GM12878 (cell line): ENCODE results near the gene WFDC12. TPM values are rescaled to one million over a fixed set of nuclear protein-coding genes. Genes with fewer than 3 reads are reported as not detected.

Experiments
- ATAC-seq: fragments of 200-7000 bp; cut with Tn5 transposase; 3 replicates; pipeline ENCODE4 v1.9.1; 2020; ENCODE audit warnings: mild to moderate bottlenecking, moderate library complexity
- BruUV-seq: library from RNA; stranded (reverse); fragments of 400-500 nt; replicated peaks from 2 replicates; lab custom pipeline; 2021; lab: Mats Ljungman, UMichigan
- CTCF ChIA-PET: fragments of 300-600 bp; sonication (Branson Sonifier 250); formaldehyde crosslinking; extraction: SDS; loops from one replicate; lab custom pipeline; 2021; ENCODE audit warnings: inconsistent platforms; lab: Yijun Ruan, JAX
- POLR2A ChIA-PET: fragments of 350-600 bp; formaldehyde crosslinking; extraction: SDS; loops from one replicate; lab custom pipeline; 2021; ENCODE audit warnings: inconsistent platforms; lab: Charles Lee
- RAD21 ChIA-PET: fragments of 300-600 bp; sonication (Branson Sonifier 250); formaldehyde crosslinking; loops from one replicate; lab custom pipeline; 2023; ENCODE audit warnings: antibody characterized with exemption; ENCODE audit not compliant: unreplicated experiment; lab: Charles Lee
- SMC1A ChIA-PET: fragments of 300-600 bp; sonication (Branson Sonifier 250); formaldehyde crosslinking; loops from one replicate; lab custom pipeline; 2023; ENCODE audit not compliant: unreplicated experiment, uncharacterized antibody; lab: Charles Lee
- DNase-seq: peaks from one replicate; pipeline ENCODE4 v3.0.0-alpha.2; 2011; ENCODE audit warnings: low read depth, low spot score
- FAIRE-seq: peaks from 3 replicates; lab custom pipeline; 2011; peaks lifted over from hg19 to GRCh38; lab: Jason Lieb, UNC
- H2AFZ ChIP-seq: 2 replicates; pipeline ENCODE4 v1.6.0; 2011; ENCODE audit warnings: low read depth, low read length, control low read depth; ENCODE audit not compliant: control insufficient read depth
- H3K27ac ChIP-seq: 2 replicates; pipeline ENCODE4 v1.5.1; 2011; ENCODE audit warnings: control low read depth; ENCODE audit not compliant: control insufficient read depth, insufficient read depth
- H3K27me3 ChIP-seq, 2 experiments: replicated peaks in 1 of 2; 2 replicates each; pipeline versions ENCODE4 v1.6.0 to v1.6.1; 2011; ENCODE audit warnings: low read length in 1 of 2; ENCODE audit not compliant: control insufficient read depth in 2 of 2, insufficient read depth in 2 of 2
- H3K36me3 ChIP-seq, 2 experiments: 2 replicates each; pipeline ENCODE4 v1.5.1; 2011; ENCODE audit warnings: low read length in 1 of 2; ENCODE audit not compliant: control insufficient read depth in 2 of 2, insufficient read depth in 2 of 2
- H3K4me1 ChIP-seq: 2 replicates; pipeline ENCODE4 v1.6.1; 2011; ENCODE audit warnings: mild to moderate bottlenecking, low read length, moderate library complexity, mixed read lengths; ENCODE audit not compliant: control insufficient read depth, insufficient read depth
- H3K4me2 ChIP-seq: 2 replicates; pipeline ENCODE4 v1.6.0; 2011; ENCODE audit warnings: control low read depth; ENCODE audit not compliant: control insufficient read depth, insufficient read depth
- H3K4me3 ChIP-seq: fragments of 200-600 bp; sonication (generic); 2 replicates; pipeline ENCODE4 v1.5.1; 2016
- H3K79me2 ChIP-seq: 2 replicates; pipeline ENCODE4 v1.6.0; 2011; ENCODE audit warnings: low read length; ENCODE audit not compliant: control insufficient read depth, insufficient read depth
- H3K9ac ChIP-seq: 2 replicates; pipeline ENCODE4 v1.8.0; 2011; ENCODE audit warnings: low read length, control low read depth, mixed read lengths; ENCODE audit not compliant: control insufficient read depth, insufficient read depth
- H3K9me3 ChIP-seq: replicated peaks from 3 replicates; pipeline ENCODE4 v1.5.1; 2011; ENCODE audit warnings: mild to moderate bottlenecking, low read length; ENCODE audit not compliant: control insufficient read depth, insufficient read depth
- H4K20me1 ChIP-seq: 2 replicates; pipeline ENCODE4 v1.6.0; 2011; ENCODE audit not compliant: control insufficient read depth, insufficient read depth
- CBFB ChIP-seq: IDR thresholded peaks from 2 replicates; pipeline ENCODE4 v1.6.1; 2016; ENCODE audit warnings: antibody characterized with exemption, low read depth
- KAT2A ChIP-seq: conservative IDR thresholded peaks from 2 replicates; pipeline ENCODE4 v1.6.1; 2011; ENCODE audit warnings: low read depth, low read length; ENCODE audit not compliant: control insufficient read depth
- KLF5 ChIP-seq: fragments of 450-650 bp; IDR thresholded peaks from 2 replicates; pipeline ENCODE4 v1.6.1; 2014; ENCODE audit warnings: mild to moderate bottlenecking; ENCODE audit not compliant: partially characterized antibody
- MEF2B ChIP-seq: fragments of 450-650 bp; IDR thresholded peaks from 2 replicates; pipeline ENCODE4 v1.6.1; 2018; ENCODE audit warnings: mild to moderate bottlenecking, moderate library complexity; ENCODE audit not compliant: partially characterized antibody, poor library complexity, severe bottlenecking
- NFYA ChIP-seq: IDR thresholded peaks from 2 replicates; pipeline ENCODE4 v1.6.1; 2011; ENCODE audit warnings: low read depth, mild to moderate bottlenecking, low read length, improper control_type of control experiment, borderline replicate concordance
- SIN3A ChIP-seq: IDR thresholded peaks from 2 replicates; pipeline ENCODE4 v1.6.1; 2012; ENCODE audit warnings: low read depth, low read length, improper control_type of control experiment
- TBL1XR1 ChIP-seq: IDR thresholded peaks from 2 replicates; pipeline ENCODE4 v1.6.1; 2012; ENCODE audit warnings: low read depth, low read length, improper control_type of control experiment
- WGBS: methylation state at CpG from one replicate; pipeline ENCODE4 v1.1.6; 2016; ENCODE audit warnings: low lambda C conversion rate; ENCODE audit not compliant: insufficient replicate concordance, insufficient coverage; ENCODE audit errors: missing lambda C conversion rate; 5-methylcytosine and 5-hydroxymethylcytosine counted together
- in situ Hi-C: fragments of 300-500 bp; cut with MboI; formaldehyde crosslinking; loops from 9 replicates; pipeline ENCODE4 v1.14.3; 2018; ENCODE audit warnings: mixed read lengths
- intact Hi-C: fragments of 100-400 bp; cut with micrococcal nuclease; formaldehyde crosslinking; loops from one replicate; pipeline ENCODE4 v1.14.2; 2022; ENCODE audit not compliant: unreplicated experiment
- polyA plus RNA-seq, 11 experiments: library from polyadenylated mRNA; depleted of rRNA in 4 of 11; unstranded in 6 of 11; stranded (reverse) in 5 of 11; fragments of >200 nt; fragmentation: Nextera tagmentation in 4 of 11; fragmentation: Illumina TruSeq in 1 of 11; extraction: Ambion mirVana in 4 of 11; extraction: Trizol in 1 of 11; gene quantifications; 1 replicate in 1 of 11; 2 replicates in 10 of 11; pipeline versions ENCODE4 v1.2.1 to v1.2.3, GENCODE V29; 2011 to 2016; ENCODE audit warnings: inconsistent platforms in 2 of 11, missing spikeins in 2 of 11, low read depth in 1 of 11
- total RNA-seq, 4 experiments: library from RNA; depleted of rRNA in 3 of 4; stranded (reverse); fragments of >200 nt in 3 of 4; fragmentation: Illumina TruSeq in 1 of 4; extraction: Trizol in 1 of 4; gene quantifications; 2 replicates each; pipeline versions ENCODE4 v1.2.1 to v1.2.3, GENCODE V29; 2013 to 2021
- TF ChIP-seq, protein P1 (sequence below): IDR thresholded peaks from 2 replicates; pipeline ENCODE4 v1.6.1; 2012; ENCODE audit warnings: mild to moderate bottlenecking, low read depth, low read length
- TF ChIP-seq, protein P2 (sequence below): fragments of 450-650 bp; IDR thresholded peaks from 2 replicates; pipeline ENCODE4 v1.6.1; 2018; ENCODE audit warnings: mild to moderate bottlenecking, low read depth, moderate library complexity; ENCODE audit not compliant: partially characterized antibody
- TF ChIP-seq, protein P3 (sequence below): IDR thresholded peaks from 2 replicates; pipeline ENCODE4 v1.6.1; 2012; ENCODE audit warnings: low read depth, low read length, improper control_type of control experiment

The WFDC12 gene
- total and polyA plus RNA-seq, 10 of the 15 experiments (the other 5 are each of a cell fraction or from before 2014, with no cell fraction given): not detected

DNA sequence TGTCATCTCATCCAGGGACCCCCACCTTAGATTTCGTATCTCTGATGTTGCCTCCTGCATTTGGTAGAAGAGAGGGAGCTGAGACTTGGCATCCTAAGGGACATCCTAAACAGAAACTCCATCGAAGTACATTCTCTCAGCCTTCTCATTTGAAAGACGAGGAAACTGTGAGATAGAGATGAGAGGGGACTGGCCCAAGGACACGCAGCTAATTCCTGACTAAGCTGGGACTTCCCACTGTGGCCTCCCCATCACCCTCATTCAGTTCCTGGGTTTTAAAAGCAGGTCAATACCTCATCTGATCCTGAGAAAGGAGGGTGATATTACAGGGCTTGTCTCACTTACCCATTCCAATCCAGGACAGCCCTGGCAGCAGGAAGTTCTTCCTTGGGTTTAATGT is 8.4 kb downstream of the WFDC12 start:
- ChIA-PET RAD21 (interaction anchor here (1.4 kb wide), 1 partner anchor 186 kb away, joined by 3 read pairs; no protein-coding TSS in a partner anchor), CTCF (interaction anchor here (0.9 to 6.8 kb wide), 6 partner anchors 9 to 178 kb away, joined by 3 to 44 read pairs (median 3); no protein-coding TSS in a partner anchor), POLR2A (no interaction called here), SMC1A (interaction anchor here (1.0 kb wide), 1 partner anchor 15 kb away, joined by 3 read pairs; no protein-coding TSS in a partner anchor)
- Histone ChIP-seq H2AFZ (no peak overlapping the region), H3K4me3 (no peak overlapping the region), H3K36me3 (no peaks in the 10 kb centered on the region), H3K79me2 (no peaks in the 10 kb centered on the region), H3K9me3 (no peaks in the 10 kb centered on the region), H3K27me3 (no peaks in the 10 kb centered on the region; a peak in 2 of 4 replicates), H3K9ac (no peak overlapping the region), H3K4me1 (no peaks in the 10 kb centered on the region), H4K20me1 (no peaks in the 10 kb centered on the region), H3K4me2 (peak overlapping the region; percentile 33; the same call in 1 of the 2 replicates), H3K27ac (no peak overlapping the region)
- in situ Hi-C loops (no loop called here), intact Hi-C loops (no loop called here)
- DNase-seq (no peak), ATAC-seq (peak; percentile 52), FAIRE-seq (no peak)
- no TSS peak for BruUV-seq
- WGBS: 0% methylated on average over 4 of the region's 4 CpGs
- TF ChIP-seq NFYA: no peak
- TF ChIP-seq CBFB: no peak
- TF ChIP-seq KLF5: no peak

DNA sequence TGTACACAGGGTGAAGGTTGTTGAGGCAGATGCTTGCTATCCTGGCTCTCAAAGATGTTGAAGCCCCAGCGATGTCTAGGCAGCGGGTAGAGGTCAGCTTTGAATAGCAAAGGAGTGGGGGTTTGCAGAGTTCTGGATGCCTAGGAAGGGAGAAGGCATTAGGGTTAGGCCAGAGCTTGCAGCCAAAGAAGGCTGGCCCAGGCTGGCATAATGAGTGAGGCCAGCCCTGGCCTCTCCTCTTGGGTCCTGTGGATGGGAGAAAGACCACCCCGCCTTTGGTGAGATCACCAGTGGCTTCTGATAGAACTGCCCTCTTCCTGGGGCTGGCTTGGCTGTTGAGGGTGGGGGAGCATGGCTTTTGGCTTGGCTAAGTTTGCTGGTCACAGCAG is 8.9 kb downstream of the WFDC12 start:
- Histone ChIP-seq H3K4me1 (no peaks in the 10 kb centered on the region), H3K4me3 (no peak overlapping the region), H3K9me3 (no peaks in the 10 kb centered on the region), H3K27me3 (no peaks in the 10 kb centered on the region; a peak in 1 of 4 replicates), H4K20me1 (no peaks in the 10 kb centered on the region), H3K4me2 (no peak overlapping the region), H3K27ac (no peak overlapping the region), H2AFZ (no peak overlapping the region), H3K36me3 (no peaks in the 10 kb centered on the region), H3K79me2 (no peaks in the 10 kb centered on the region), H3K9ac (no peak overlapping the region)
- CTCF ChIA-PET: interaction anchor here (0.9 to 6.8 kb wide), 6 partner anchors 9 to 179 kb away, joined by 3 to 44 read pairs (median 3); no protein-coding TSS in a partner anchor
- in situ Hi-C loops (no loop called here), intact Hi-C loops (no loop called here)
- RAD21 ChIA-PET: interaction anchor here (1.4 kb wide), 1 partner anchor 186 kb away, joined by 3 read pairs; no protein-coding TSS in a partner anchor
- no peak for FAIRE-seq
- ATAC-seq: no peak; the same call in 1 of the 3 replicates
- DNase-seq: no peak
- SMC1A ChIA-PET: interaction anchor here (1.0 kb wide), 1 partner anchor 15 kb away, joined by 3 read pairs; no protein-coding TSS in a partner anchor
- POLR2A ChIA-PET: no interaction called here
- no TSS peak for BruUV-seq
- 75% methylated on average over 3 of the region's 3 CpGs for WGBS
- TF ChIP-seq, protein P1, sequence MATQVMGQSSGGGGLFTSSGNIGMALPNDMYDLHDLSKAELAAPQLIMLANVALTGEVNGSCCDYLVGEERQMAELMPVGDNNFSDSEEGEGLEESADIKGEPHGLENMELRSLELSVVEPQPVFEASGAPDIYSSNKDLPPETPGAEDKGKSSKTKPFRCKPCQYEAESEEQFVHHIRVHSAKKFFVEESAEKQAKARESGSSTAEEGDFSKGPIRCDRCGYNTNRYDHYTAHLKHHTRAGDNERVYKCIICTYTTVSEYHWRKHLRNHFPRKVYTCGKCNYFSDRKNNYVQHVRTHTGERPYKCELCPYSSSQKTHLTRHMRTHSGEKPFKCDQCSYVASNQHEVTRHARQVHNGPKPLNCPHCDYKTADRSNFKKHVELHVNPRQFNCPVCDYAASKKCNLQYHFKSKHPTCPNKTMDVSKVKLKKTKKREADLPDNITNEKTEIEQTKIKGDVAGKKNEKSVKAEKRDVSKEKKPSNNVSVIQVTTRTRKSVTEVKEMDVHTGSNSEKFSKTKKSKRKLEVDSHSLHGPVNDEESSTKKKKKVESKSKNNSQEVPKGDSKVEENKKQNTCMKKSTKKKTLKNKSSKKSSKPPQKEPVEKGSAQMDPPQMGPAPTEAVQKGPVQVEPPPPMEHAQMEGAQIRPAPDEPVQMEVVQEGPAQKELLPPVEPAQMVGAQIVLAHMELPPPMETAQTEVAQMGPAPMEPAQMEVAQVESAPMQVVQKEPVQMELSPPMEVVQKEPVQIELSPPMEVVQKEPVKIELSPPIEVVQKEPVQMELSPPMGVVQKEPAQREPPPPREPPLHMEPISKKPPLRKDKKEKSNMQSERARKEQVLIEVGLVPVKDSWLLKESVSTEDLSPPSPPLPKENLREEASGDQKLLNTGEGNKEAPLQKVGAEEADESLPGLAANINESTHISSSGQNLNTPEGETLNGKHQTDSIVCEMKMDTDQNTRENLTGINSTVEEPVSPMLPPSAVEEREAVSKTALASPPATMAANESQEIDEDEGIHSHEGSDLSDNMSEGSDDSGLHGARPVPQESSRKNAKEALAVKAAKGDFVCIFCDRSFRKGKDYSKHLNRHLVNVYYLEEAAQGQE: no peak
- TF ChIP-seq MEF2B: no peak
- TF ChIP-seq TBL1XR1: no peak
- TF ChIP-seq, protein P2, sequence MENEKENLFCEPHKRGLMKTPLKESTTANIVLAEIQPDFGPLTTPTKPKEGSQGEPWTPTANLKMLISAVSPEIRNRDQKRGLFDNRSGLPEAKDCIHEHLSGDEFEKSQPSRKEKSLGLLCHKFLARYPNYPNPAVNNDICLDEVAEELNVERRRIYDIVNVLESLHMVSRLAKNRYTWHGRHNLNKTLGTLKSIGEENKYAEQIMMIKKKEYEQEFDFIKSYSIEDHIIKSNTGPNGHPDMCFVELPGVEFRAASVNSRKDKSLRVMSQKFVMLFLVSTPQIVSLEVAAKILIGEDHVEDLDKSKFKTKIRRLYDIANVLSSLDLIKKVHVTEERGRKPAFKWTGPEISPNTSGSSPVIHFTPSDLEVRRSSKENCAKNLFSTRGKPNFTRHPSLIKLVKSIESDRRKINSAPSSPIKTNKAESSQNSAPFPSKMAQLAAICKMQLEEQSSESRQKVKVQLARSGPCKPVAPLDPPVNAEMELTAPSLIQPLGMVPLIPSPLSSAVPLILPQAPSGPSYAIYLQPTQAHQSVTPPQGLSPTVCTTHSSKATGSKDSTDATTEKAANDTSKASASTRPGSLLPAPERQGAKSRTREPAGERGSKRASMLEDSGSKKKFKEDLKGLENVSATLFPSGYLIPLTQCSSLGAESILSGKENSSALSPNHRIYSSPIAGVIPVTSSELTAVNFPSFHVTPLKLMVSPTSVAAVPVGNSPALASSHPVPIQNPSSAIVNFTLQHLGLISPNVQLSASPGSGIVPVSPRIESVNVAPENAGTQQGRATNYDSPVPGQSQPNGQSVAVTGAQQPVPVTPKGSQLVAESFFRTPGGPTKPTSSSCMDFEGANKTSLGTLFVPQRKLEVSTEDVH: no peak
- TF ChIP-seq SIN3A: no peak
- TF ChIP-seq KAT2A: no peak
- TF ChIP-seq, protein P3, sequence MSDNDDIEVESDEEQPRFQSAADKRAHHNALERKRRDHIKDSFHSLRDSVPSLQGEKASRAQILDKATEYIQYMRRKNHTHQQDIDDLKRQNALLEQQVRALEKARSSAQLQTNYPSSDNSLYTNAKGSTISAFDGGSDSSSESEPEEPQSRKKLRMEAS: no peak
